Testis (tissue), 3 donors: Measurements from ENCODE around the gene IL9R. TPM values are rescaled to one million over a fixed set of nuclear protein-coding genes. Genes with fewer than 3 reads are reported as not detected.
"Not testable (repeated sequence)": the region's sequence is repeated elsewhere in the genome, so short reads cannot be mapped to it uniquely, and the experiment has no call there.

Source experiments
- DNase-seq: peaks from one replicate; pipeline ENCODE4 v3.0.0-alpha.2; 2019
- H3K27ac ChIP-seq, 2 donors: fragments of 200-600 bp; sonication (generic); one replicate each; pipeline ENCODE4 v1.5.1; 2019
- H3K27me3 ChIP-seq: fragments of 200-600 bp; sonication (generic); one replicate; pipeline ENCODE4 v1.5.1; 2019
- H3K36me3 ChIP-seq: fragments of 200-600 bp; sonication (generic); one replicate; pipeline ENCODE4 v1.5.1; 2017; ENCODE audit warnings: low read depth; ENCODE audit errors: missing control alignments
- H3K4me1 ChIP-seq: fragments of 200-600 bp; sonication (generic); one replicate; pipeline ENCODE4 v1.5.1; 2019
- H3K4me3 ChIP-seq, 2 donors: fragments of 200-600 bp; sonication (generic); one replicate each; pipeline ENCODE4 v1.5.1; 2017 to 2019
- H3K9me3 ChIP-seq: fragments of 200-600 bp; sonication (generic); one replicate; pipeline ENCODE4 v1.5.1; 2017
- POLR2A ChIP-seq: fragments of 450-650 bp; IDR thresholded peaks from one replicate; pipeline ENCODE4 v1.6.1; 2017; ENCODE audit warnings: antibody characterized with exemption, mild to moderate bottlenecking, moderate library complexity
- WGBS, 2 donors: methylation state at CpG; one replicate each; pipeline ENCODE4 v1.1.5; 2018; 5-methylcytosine and 5-hydroxymethylcytosine counted together
- intact Hi-C: fragments of 100-400 bp; cut with DNase I; formaldehyde crosslinking; loops from one replicate; pipeline ENCODE4 v1.15.1; 2023; ENCODE audit warnings: low total_unique reads
- polyA plus RNA-seq: library from polyadenylated mRNA; stranded (reverse); fragments of 350-450 nt; fragmentation: Illumina TruSeq; extraction: RNeasy Lipid Tissue Mini Kit (QIAGEN cat#74804); gene quantifications from one replicate; pipeline ENCODE4 v1.2.3, GENCODE V29; 2014; ENCODE audit warnings: low read depth, low replicate concordance; ENCODE audit not compliant: insufficient read depth
- total RNA-seq, 2 donors: library from RNA; depleted of rRNA; stranded (reverse); fragments of >200 nt; gene quantifications; one replicate each; pipeline ENCODE4 v1.2.3, GENCODE V29; 2016
- TF ChIP-seq, protein P1 (sequence below), 3 experiments: fragments of 450-650 bp in 2 of 3; fragments of 200-600 bp in 1 of 3; sonication (generic) in 1 of 3; IDR thresholded peaks; one replicate each; pipeline ENCODE4 v1.5.1; 2016 to 2019; ENCODE audit warnings: antibody characterized with exemption in 3 of 3, mild to moderate bottlenecking in 2 of 3, moderate library complexity in 1 of 3

Gene IL9R
- total and polyA plus RNA-seq, 3 donors from 2014 or later = 0.24 to 0.31 TPM; not detected in 1

- no peak for TF ChIP-seq POLR2A
- TF ChIP-seq, protein P1, sequence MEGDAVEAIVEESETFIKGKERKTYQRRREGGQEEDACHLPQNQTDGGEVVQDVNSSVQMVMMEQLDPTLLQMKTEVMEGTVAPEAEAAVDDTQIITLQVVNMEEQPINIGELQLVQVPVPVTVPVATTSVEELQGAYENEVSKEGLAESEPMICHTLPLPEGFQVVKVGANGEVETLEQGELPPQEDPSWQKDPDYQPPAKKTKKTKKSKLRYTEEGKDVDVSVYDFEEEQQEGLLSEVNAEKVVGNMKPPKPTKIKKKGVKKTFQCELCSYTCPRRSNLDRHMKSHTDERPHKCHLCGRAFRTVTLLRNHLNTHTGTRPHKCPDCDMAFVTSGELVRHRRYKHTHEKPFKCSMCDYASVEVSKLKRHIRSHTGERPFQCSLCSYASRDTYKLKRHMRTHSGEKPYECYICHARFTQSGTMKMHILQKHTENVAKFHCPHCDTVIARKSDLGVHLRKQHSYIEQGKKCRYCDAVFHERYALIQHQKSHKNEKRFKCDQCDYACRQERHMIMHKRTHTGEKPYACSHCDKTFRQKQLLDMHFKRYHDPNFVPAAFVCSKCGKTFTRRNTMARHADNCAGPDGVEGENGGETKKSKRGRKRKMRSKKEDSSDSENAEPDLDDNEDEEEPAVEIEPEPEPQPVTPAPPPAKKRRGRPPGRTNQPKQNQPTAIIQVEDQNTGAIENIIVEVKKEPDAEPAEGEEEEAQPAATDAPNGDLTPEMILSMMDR (IDR thresholded peaks at IDR 0.05) = no peak
- Histone ChIP-seq H3K4me1 (no peaks in the 10 kb centered on the region), H3K4me3 (no peak overlapping the region), H3K36me3 (no peaks in the 10 kb centered on the region), H3K27ac (no peak overlapping the region), H3K27me3 (no peaks in the 10 kb centered on the region), H3K9me3 (no peaks in the 10 kb centered on the region)
- intact Hi-C loops = no loop called here
- DNase-seq = no peak
- 75 to 79% methylated on average over 2 of the region's 2 CpGs for WGBS, 2 donors
Measured at GRCh38 chrX:156004256-156004655, 6.8 kb downstream of the IL9R start.

GRCh38 chrX:156004740-156005139 lies 7.2 kb downstream of the IL9R start:
- H3K9me3 ChIP-seq = no peaks in the 10 kb centered on the region
- H3K4me3 ChIP-seq = no peak overlapping the region
- no peak for DNase-seq
- H3K4me1 ChIP-seq = no peaks in the 10 kb centered on the region
- WGBS, 2 donors = 77 to 88% methylated on average over 3 of the region's 3 CpGs
- no peak overlapping the region for H3K27ac ChIP-seq
- H3K36me3 ChIP-seq = no peaks in the 10 kb centered on the region
- no peaks in the 10 kb centered on the region for H3K27me3 ChIP-seq
- intact Hi-C loops = no loop called here
- TF ChIP-seq, protein P1 (IDR thresholded peaks at IDR 0.05) = no peak
- no peak for TF ChIP-seq POLR2A

- 75% methylated on average over 6 of the region's 6 CpGs for WGBS, 2 donors
- TF ChIP-seq, protein P1 (IDR thresholded peaks at IDR 0.05) = no peak
- TF ChIP-seq POLR2A = no peak
- intact Hi-C loops = no loop called here
- Histone ChIP-seq H3K9me3 (no peaks in the 10 kb centered on the region), H3K4me1 (no peaks in the 10 kb centered on the region), H3K27me3 (no peaks in the 10 kb centered on the region), H3K4me3 (no peak overlapping the region), H3K36me3 (no peaks in the 10 kb centered on the region), H3K27ac (no peak overlapping the region)
- DNase-seq = no peak
Measured at GRCh38 chrX:156005144-156005543, 7.6 kb downstream of the IL9R start.

DNA sequence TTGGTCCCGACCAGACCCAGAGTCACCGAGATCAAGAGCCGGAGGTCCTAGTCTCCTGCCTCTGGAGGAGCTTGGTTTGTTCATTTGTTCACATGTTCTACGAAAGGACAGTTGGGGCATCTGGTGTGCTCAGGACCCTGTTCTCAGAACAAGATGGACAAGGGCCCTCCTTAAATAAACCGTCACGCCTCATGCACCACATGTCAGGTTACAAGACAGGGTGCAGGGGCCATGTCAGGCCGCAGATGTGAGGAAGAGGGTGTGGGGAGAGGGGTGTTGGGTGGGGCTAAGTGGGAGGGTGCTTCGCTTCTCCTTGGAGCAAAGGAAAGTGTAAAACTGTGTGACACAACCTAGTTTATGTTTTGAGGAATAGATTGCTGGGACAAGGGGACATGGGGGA lies 9.0 kb downstream of the IL9R start:
- H3K36me3 ChIP-seq, H3K27ac ChIP-seq, H3K9me3 ChIP-seq, H3K27me3 ChIP-seq, H3K4me3 ChIP-seq, DNase-seq, intact Hi-C loops, H3K4me1 ChIP-seq: not testable (repeated sequence)
- WGBS, 2 donors = 62 to 83% methylated on average over 6 to 8 of the region's 8 CpGs

DNA sequence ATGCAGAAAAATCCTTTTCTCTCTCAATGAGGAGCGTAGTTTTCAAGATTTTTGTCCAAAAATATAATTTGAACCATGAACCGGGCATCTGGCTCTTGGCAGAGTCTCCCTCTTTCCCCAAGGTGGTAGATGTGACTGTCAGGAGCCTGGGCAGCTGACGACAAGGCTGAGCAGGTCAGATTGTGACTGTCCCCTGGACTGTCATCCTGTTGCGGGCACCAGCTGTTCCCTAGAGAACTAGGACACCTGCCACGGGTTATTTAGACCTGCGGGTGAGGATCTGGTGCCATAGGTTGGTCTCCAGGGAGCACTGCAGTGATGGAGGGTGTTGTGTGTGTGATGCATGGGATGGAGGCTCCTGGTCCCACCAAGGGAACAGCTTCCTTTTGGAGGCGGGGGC lies 10.9 kb downstream of the IL9R start:
- intact Hi-C loops, H3K36me3 ChIP-seq, H3K27me3 ChIP-seq, H3K4me1 ChIP-seq, H3K9me3 ChIP-seq, H3K4me3 ChIP-seq, DNase-seq, H3K27ac ChIP-seq: not testable (repeated sequence)
- 61 to 76% methylated on average over 2 to 4 of the region's 7 CpGs for WGBS, 2 donors

GRCh38 chrX:156008915-156009314 lies 11.4 kb downstream of the IL9R start:
- H3K4me3 ChIP-seq = no peak overlapping the region
- no peaks in the 10 kb centered on the region for H3K27me3 ChIP-seq
- intact Hi-C loops = no loop called here
- H3K27ac ChIP-seq = no peak overlapping the region
- no peaks in the 10 kb centered on the region for H3K9me3 ChIP-seq
- DNase-seq = no peak
- no peaks in the 10 kb centered on the region for H3K36me3 ChIP-seq
- WGBS, 2 donors = 59 to 60% methylated on average over 1 of the region's 1 CpG
- no peaks in the 10 kb centered on the region for H3K4me1 ChIP-seq
- TF ChIP-seq, protein P1 (IDR thresholded peaks at IDR 0.05) = no peak

- H3K27ac ChIP-seq, DNase-seq, H3K36me3 ChIP-seq, H3K4me1 ChIP-seq, H3K27me3 ChIP-seq, H3K9me3 ChIP-seq, H3K4me3 ChIP-seq, intact Hi-C loops: not testable (repeated sequence)
- WGBS, 2 donors = no CpG with 5 or more reads among the region's 9 CpGs
Measured at GRCh38 chrX:156009691-156010090, 12.2 kb downstream of the IL9R start.

- H3K4me3 ChIP-seq, H3K9me3 ChIP-seq, H3K27me3 ChIP-seq, H3K27ac ChIP-seq, DNase-seq, H3K36me3 ChIP-seq, H3K4me1 ChIP-seq, intact Hi-C loops: not testable (repeated sequence)
- no CpG with 5 or more reads among the region's 5 CpGs for WGBS, 2 donors
Measured at GRCh38 chrX:156013286-156013953, 15.9 kb downstream of the IL9R start.
